ENCODE measurements around the gene ZNF823. TPM values are rescaled to one million over a fixed set of nuclear protein-coding genes. Genes with fewer than 3 reads are reported as not detected.
A peak's percentile ranks its signal among the peaks of the same experiment; 100 is the strongest.

ZNF823 gene
- total and polyA plus RNA-seq, 9 of the 15 experiments (the other 6 are each of a cell fraction or from before 2014, with no cell fraction given): 4.0 to 13.4 (median 6.1) TPM

DNA sequence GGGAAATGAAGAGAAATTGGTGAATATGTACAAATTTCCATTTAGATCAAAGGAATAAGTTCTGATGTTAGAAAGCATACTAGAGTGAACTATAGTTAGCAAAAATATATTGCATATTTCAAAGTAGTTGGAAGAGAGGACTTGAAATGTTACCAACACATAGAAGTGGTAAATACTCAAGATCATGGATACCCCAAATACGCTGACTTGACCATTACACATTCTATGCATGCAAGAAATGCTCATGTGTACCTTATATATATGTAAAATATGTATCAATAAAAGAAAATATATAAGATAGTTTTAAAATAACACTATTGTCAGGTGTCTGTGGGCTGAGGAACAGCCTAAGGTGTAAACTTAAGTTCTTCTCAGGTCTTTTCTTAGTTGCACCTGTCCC, 45.0 kb upstream of the ZNF823 start:
- Histone ChIP-seq H3K4me3 (no peak overlapping the region), H3K9me3 (replicated peaks; ENCODE audit: control insufficient read depth, insufficient read depth, low read depth, low read length) (peaks cover 39% of the 10 kb centered on the region), H3K27ac (ENCODE audit: extremely low read depth, low read depth, low read length) (no peak overlapping the region), H3K36me3 (ENCODE audit: control insufficient read depth, insufficient read depth, low read length) (peaks cover 36% of the 10 kb centered on the region), H3K9me1 (ENCODE audit: control insufficient read depth, insufficient read depth, low read length) (no peaks in the 10 kb centered on the region), H3K27me3 (ENCODE audit: control insufficient read depth in 2 of 2, insufficient read depth in 2 of 2, low read length in 2 of 2) (no peaks in the 10 kb centered on the region), H4K20me1 (replicated peaks; ENCODE audit: control insufficient read depth, insufficient read depth, low read length) (no peaks in the 10 kb centered on the region), H3K9ac (ENCODE audit: insufficient read depth in 1 of 2, low read depth in 2 of 2, low read length in 2 of 2) (no peak overlapping the region), H3K4me2 (ENCODE audit: insufficient read depth, low read length) (no peak overlapping the region), H3K79me2 (ENCODE audit: control insufficient read depth, insufficient read depth, low read length) (no peaks in the 10 kb centered on the region), H3K4me1 (replicated peaks in 1 of 2; ENCODE audit: control insufficient read depth in 2 of 2, insufficient read depth in 2 of 2, low read length in 2 of 2) (no peaks in the 10 kb centered on the region), H2AFZ (ENCODE audit: low read depth, low read length) (no peak overlapping the region)
- intact Hi-C loops (cut with micrococcal nuclease) (no loop called here), in situ Hi-C loops (cut with MboI) (no loop called here)
- TF ChIP-seq GABPB1 (CRISPR knock-in tag; IDR thresholded peaks at IDR 0.05) (no peak), MAFF (IDR thresholded peaks at IDR 0.05; ENCODE audit: low read length) (peak; percentile 29; the same call in 1 of the 2 replicates), ZNF316 (IDR thresholded peaks at IDR 0.05) (peak; percentile 65)
- TF ChIP-seq, protein P1, sequence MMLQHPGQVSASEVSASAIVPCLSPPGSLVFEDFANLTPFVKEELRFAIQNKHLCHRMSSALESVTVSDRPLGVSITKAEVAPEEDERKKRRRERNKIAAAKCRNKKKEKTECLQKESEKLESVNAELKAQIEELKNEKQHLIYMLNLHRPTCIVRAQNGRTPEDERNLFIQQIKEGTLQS (IDR thresholded peaks at IDR 0.05): no peak
- TF ChIP-seq, protein P1 (CRISPR knock-in tag; conservative IDR thresholded peaks at IDR 0.05): no peak
- no peak for ATAC-seq
- ChIA-PET CTCF (ENCODE audit: low intra/inter-chr PET ratio) (no interaction called here), POLR2A (no interaction called here)
- 95% methylated on average over 1 of the region's 1 CpG for WGBS (ENCODE audit: insufficient coverage, low coverage, missing lambda C conversion rate)
- no TSS peak for BruUV-seq (replicated peaks)
- DNase-seq (ENCODE audit: extremely low read depth in 1 of 4, low spot score in 3 of 4): no peak
- no peak for FAIRE-seq

Data from K562 (cell line).